Testis (tissue), 2 donors: ENCODE results near the gene ZDHHC19.

ENCODE experiments used
- POLR2A ChIP-seq: fragments of 450-650 bp; IDR thresholded peaks from one replicate; pipeline ENCODE4 v1.6.1; 2017; ENCODE audit warnings: antibody characterized with exemption, mild to moderate bottlenecking, moderate library complexity
- TF ChIP-seq, protein P1 (sequence below), 3 experiments: fragments of 450-650 bp in 2 of 3; fragments of 200-600 bp in 1 of 3; sonication (generic) in 1 of 3; IDR thresholded peaks; one replicate each; pipeline ENCODE4 v1.5.1; 2016 to 2019; ENCODE audit warnings: antibody characterized with exemption in 3 of 3, mild to moderate bottlenecking in 2 of 3, moderate library complexity in 1 of 3

DNA sequence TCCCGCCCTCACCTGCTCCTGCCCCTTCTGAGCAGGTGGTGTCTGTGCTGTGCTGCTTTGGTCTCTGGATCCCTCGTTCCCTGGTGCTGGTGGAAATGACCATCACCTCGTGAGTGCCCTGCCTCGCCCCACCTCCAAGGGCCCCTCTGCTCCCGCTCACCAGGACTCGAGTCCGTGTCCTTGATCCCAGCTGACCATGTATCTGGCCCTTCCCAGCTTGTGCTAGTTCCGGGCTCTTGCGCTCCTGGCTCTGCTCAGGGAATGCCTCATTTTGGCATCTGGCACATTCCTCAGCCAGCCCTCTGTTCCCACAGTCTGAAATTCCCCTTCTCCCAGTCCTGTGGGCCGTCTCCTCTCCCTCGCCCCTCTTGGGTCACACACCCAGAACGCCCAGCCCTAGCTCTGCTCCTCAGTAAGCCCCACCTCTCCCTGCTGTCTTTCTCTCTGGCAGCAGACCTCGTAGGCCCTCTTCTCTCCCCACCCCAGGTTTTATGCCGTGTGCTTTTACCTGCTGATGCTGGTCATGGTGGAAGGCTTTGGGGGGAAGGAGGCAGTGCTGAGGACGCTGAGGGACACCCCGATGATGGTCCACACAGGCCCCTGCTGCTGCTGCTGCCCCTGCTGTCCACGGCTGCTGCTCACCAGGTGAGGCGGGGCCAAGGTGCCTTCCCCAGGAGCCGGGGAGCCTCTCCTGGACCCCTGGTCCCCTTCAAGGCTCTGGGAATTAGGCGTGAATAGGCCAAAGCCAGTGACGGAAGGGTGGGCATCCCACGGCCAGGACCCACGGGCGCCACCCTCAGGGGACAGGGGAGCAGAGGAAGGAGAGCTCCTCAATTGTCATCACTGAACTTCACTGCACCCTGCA, 16.7 kb upstream of the ZDHHC19 start:
- TF ChIP-seq, protein P1, sequence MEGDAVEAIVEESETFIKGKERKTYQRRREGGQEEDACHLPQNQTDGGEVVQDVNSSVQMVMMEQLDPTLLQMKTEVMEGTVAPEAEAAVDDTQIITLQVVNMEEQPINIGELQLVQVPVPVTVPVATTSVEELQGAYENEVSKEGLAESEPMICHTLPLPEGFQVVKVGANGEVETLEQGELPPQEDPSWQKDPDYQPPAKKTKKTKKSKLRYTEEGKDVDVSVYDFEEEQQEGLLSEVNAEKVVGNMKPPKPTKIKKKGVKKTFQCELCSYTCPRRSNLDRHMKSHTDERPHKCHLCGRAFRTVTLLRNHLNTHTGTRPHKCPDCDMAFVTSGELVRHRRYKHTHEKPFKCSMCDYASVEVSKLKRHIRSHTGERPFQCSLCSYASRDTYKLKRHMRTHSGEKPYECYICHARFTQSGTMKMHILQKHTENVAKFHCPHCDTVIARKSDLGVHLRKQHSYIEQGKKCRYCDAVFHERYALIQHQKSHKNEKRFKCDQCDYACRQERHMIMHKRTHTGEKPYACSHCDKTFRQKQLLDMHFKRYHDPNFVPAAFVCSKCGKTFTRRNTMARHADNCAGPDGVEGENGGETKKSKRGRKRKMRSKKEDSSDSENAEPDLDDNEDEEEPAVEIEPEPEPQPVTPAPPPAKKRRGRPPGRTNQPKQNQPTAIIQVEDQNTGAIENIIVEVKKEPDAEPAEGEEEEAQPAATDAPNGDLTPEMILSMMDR (IDR thresholded peaks at IDR 0.05): no peak
- no peak for TF ChIP-seq POLR2A
